Measurements from ENCODE around the gene SPOCK1. TPM values are rescaled to one million over a fixed set of nuclear protein-coding genes. Genes with fewer than 3 reads are reported as not detected.

SPOCK1 gene
- total RNA-seq, 1 experiment from 2014 or later: 10.9 TPM

GRCh38 chr5:137291436-137291835 lies 207.7 kb downstream of the SPOCK1 start:
- DNase-seq: no peak
- H4K5ac ChIP-seq (ENCODE audit: insufficient read length, low read depth, low read length): no peak overlapping the region
- H3K36me3 Mint-ChIP-seq (ENCODE audit: insufficient read depth in 1 of 3, low read depth in 3 of 3): no peaks in the 10 kb centered on the region

More at GRCh38 chr5:137291436-137291835, 207.7 kb downstream of the SPOCK1 start:
- Mint-ChIP-seq H3K9me3 (no peaks in the 10 kb centered on the region), H3K27ac (no peak overlapping the region; a peak in 1 of 7 replicates), H3K4me1 (peaks cover 0 to 6% of the 10 kb centered on the region in 2 experiments; a peak in 1 of 4 replicates), H3K4me3 (no peak overlapping the region), H3K27me3 (ENCODE audit: low read depth) (peaks cover under 1% of the 10 kb centered on the region; the same call in 1 of the 2 replicates)
- H3K27me3 ChIP-seq (ENCODE audit: insufficient read depth, low read length): no peaks in the 10 kb centered on the region
- H4K8ac ChIP-seq (replicated peaks; ENCODE audit: insufficient read length, low read depth, low read length): no peak overlapping the region
- no peaks in the 10 kb centered on the region for H3K23me2 ChIP-seq (ENCODE audit: insufficient read length, low read depth, low read length, poor library complexity, severe bottlenecking)
- no peaks in the 10 kb centered on the region for H4K20me1 ChIP-seq (ENCODE audit: control insufficient read depth, insufficient read depth, insufficient read length)
- no peak overlapping the region for H3K9ac ChIP-seq (ENCODE audit: extremely low read depth, insufficient read length, low read length)
- H3K23ac ChIP-seq (ENCODE audit: insufficient read length, low read depth, low read length): no peak overlapping the region
- H2BK15ac ChIP-seq (ENCODE audit: low read depth, low read length): no peak overlapping the region
- no CpG with 5 or more reads among the region's 2 CpGs for WGBS (ENCODE audit: extremely low coverage, insufficient read length, low lambda C conversion rate)
- no peaks in the 10 kb centered on the region for H3K4me1 ChIP-seq (ENCODE audit: insufficient read depth, low read length)
- H2BK20ac ChIP-seq (ENCODE audit: low read depth, low read length, poor library complexity, severe bottlenecking): no peak overlapping the region
- H2BK12ac ChIP-seq (ENCODE audit: insufficient read length, low read depth, low read length): no peak overlapping the region
- no peak overlapping the region for H3K27ac ChIP-seq (ENCODE audit: insufficient read length, low read depth, low read length)
- H2AFZ ChIP-seq (ENCODE audit: low read length): no peak overlapping the region
- no peak overlapping the region for H3K18ac ChIP-seq (ENCODE audit: insufficient read length, low read depth, low read length)
- no peak overlapping the region for H3K4me2 ChIP-seq (ENCODE audit: insufficient read depth, insufficient read length, low read length)
- H3K56ac ChIP-seq (ENCODE audit: insufficient read length, low read depth, low read length): no peak overlapping the region
- H3K79me1 ChIP-seq (ENCODE audit: insufficient read depth, low read depth, low read length, poor library complexity, severe bottlenecking): no peaks in the 10 kb centered on the region
- no peak for TF ChIP-seq CTCF (conservative IDR thresholded peaks at IDR 0.05)
- H2AK5ac ChIP-seq (ENCODE audit: insufficient read length, low read length): no peak overlapping the region
- H4K91ac ChIP-seq (ENCODE audit: insufficient read length, low read depth, low read length): no peak overlapping the region
- H3T11ph ChIP-seq (ENCODE audit: low read length): no peak overlapping the region
- no peaks in the 10 kb centered on the region for H3K9me3 ChIP-seq (ENCODE audit: control insufficient read depth, low read depth, low read length)
- no peaks in the 10 kb centered on the region for H3K79me2 ChIP-seq (ENCODE audit: insufficient read depth, low read length)
- no peak overlapping the region for H3K4ac ChIP-seq (ENCODE audit: low read depth, low read length)
- H3K14ac ChIP-seq (ENCODE audit: insufficient read depth, low read length): no peak overlapping the region
- H2BK120ac ChIP-seq (ENCODE audit: low read depth, low read length, poor library complexity, severe bottlenecking): no peak overlapping the region
- H2BK5ac ChIP-seq (ENCODE audit: insufficient read length, low read length): no peak overlapping the region

All from H9 (cell line).